HG03469 (cell line): Measurements from ENCODE around the gene HLCS.

Source experiments
- ATAC-seq: cut with Tn5 transposase; IDR thresholded peaks from one replicate; pipeline ENCODE4 v1.9.1; 2021; ENCODE audit warnings: mild to moderate bottlenecking, moderate library complexity, moderate number of reproducible peaks; ENCODE audit not compliant: unreplicated experiment

Gene HLCS

GRCh38 chr21:36754241-36754898 lies 212.1 kb downstream of the HLCS start:
- no peak for ATAC-seq

GRCh38 chr21:36753556-36753955 lies 212.9 kb downstream of the HLCS start:
- no peak for ATAC-seq

GRCh38 chr21:36751383-36751782 lies 215.1 kb downstream of the HLCS start:
- ATAC-seq, result no peak

GRCh38 chr21:36750576-36750959 lies 215.9 kb downstream of the HLCS start:
- no peak for ATAC-seq

- no peak for ATAC-seq
These were observed 216.4 kb downstream of the HLCS start for GRCh38 chr21:36749935-36750575.

GRCh38 chr21:36747815-36748383 lies 218.6 kb downstream of the HLCS start:
- ATAC-seq, result no peak

- no peak for ATAC-seq
These were observed 219.2 kb downstream of the HLCS start for GRCh38 chr21:36747041-36747814.

GRCh38 chr21:36745459-36745858 lies 221.0 kb downstream of the HLCS start:
- ATAC-seq, result no peak

- ATAC-seq, result no peak
These were observed 221.8 kb downstream of the HLCS start for GRCh38 chr21:36744560-36745231.

- ATAC-seq, result no peak
These were observed 222.3 kb downstream of the HLCS start for GRCh38 chr21:36744190-36744559.

- no peak for ATAC-seq
These were observed 223.0 kb downstream of the HLCS start for GRCh38 chr21:36743446-36743845.

- ATAC-seq, result no peak
These were observed 223.5 kb downstream of the HLCS start for GRCh38 chr21:36743008-36743407.

- no peak for ATAC-seq
These were observed 225.0 kb downstream of the HLCS start for GRCh38 chr21:36741506-36741905.

GRCh38 chr21:36738489-36739126 lies 227.9 kb downstream of the HLCS start:
- no peak for ATAC-seq

- ATAC-seq, result no peak
These were observed 230.6 kb downstream of the HLCS start for GRCh38 chr21:36735724-36736320.

- no peak for ATAC-seq
These were observed 231.3 kb downstream of the HLCS start for GRCh38 chr21:36735201-36735515.

- ATAC-seq, result no peak
These were observed 231.9 kb downstream of the HLCS start for GRCh38 chr21:36734367-36735200.

- no peak for ATAC-seq
These were observed 232.6 kb downstream of the HLCS start for GRCh38 chr21:36733857-36734256.

- no peak for ATAC-seq
These were observed 233.7 kb downstream of the HLCS start for GRCh38 chr21:36732761-36733160.

GRCh38 chr21:36732217-36732616 lies 234.3 kb downstream of the HLCS start:
- no peak for ATAC-seq
